Fibroblast of skin of back (primary cell): Measurements from ENCODE around the gene GNAI2.
"Not testable (repeated sequence)": the region's sequence is repeated elsewhere in the genome, so short reads cannot be mapped to it uniquely, and the experiment has no call there.

Source experiments
- DNase-seq: peaks from one replicate; pipeline ENCODE4 v3.0.0-alpha.2; 2013

Gene GNAI2

GRCh38 chr3:50205413-50206276 is 30.4 kb upstream of the GNAI2 start:
- DNase-seq = no peak

- no peak for DNase-seq
Observed at GRCh38 chr3:50207359-50208042, 28.5 kb upstream of the GNAI2 start.

- DNase-seq = no peak
Observed at GRCh38 chr3:50208677-50209344, 27.2 kb upstream of the GNAI2 start.

GRCh38 chr3:50210176-50210509 is 25.9 kb upstream of the GNAI2 start:
- DNase-seq = no peak

GRCh38 chr3:50210510-50211367 is 25.3 kb upstream of the GNAI2 start:
- no peak for DNase-seq

GRCh38 chr3:50211368-50211717 is 24.7 kb upstream of the GNAI2 start:
- not testable (repeated sequence) for DNase-seq

- peak; percentile 41 for DNase-seq
Observed at GRCh38 chr3:50211930-50212329, 24.1 kb upstream of the GNAI2 start.

GRCh38 chr3:50212502-50212901 is 23.5 kb upstream of the GNAI2 start:
- no peak for DNase-seq

- no peak for DNase-seq
Observed at GRCh38 chr3:50212971-50213370, 23.0 kb upstream of the GNAI2 start.

- no peak for DNase-seq
Observed at GRCh38 chr3:50213373-50213772, 22.6 kb upstream of the GNAI2 start.

- no peak for DNase-seq
Observed at GRCh38 chr3:50214824-50215223, 21.2 kb upstream of the GNAI2 start.

- DNase-seq = no peak
Observed at GRCh38 chr3:50215529-50215928, 20.5 kb upstream of the GNAI2 start.

GRCh38 chr3:50217681-50218080 is 18.3 kb upstream of the GNAI2 start:
- no peak for DNase-seq

- no peak for DNase-seq
Observed at GRCh38 chr3:50218448-50218847, 17.6 kb upstream of the GNAI2 start.

GRCh38 chr3:50219285-50219684 is 16.7 kb upstream of the GNAI2 start:
- no peak for DNase-seq

- no peak for DNase-seq
Observed at GRCh38 chr3:50220109-50220508, 15.9 kb upstream of the GNAI2 start.

GRCh38 chr3:50221051-50221410 is 15.0 kb upstream of the GNAI2 start:
- DNase-seq = no peak

- no peak for DNase-seq
Observed at GRCh38 chr3:50221411-50222168, 14.4 kb upstream of the GNAI2 start.

GRCh38 chr3:50222169-50222528 is 13.9 kb upstream of the GNAI2 start:
- DNase-seq = no peak

- no peak for DNase-seq
Observed at GRCh38 chr3:50224639-50225038, 11.4 kb upstream of the GNAI2 start.

- DNase-seq = peak; percentile 47
Observed at GRCh38 chr3:50226888-50227389, 9.1 kb upstream of the GNAI2 start.
